A172 (cell line): Measurements from ENCODE around the gene ZC3H12A. TPM values are rescaled to one million over a fixed set of nuclear protein-coding genes. Genes with fewer than 3 reads are reported as not detected.
A peak's percentile ranks its signal among the peaks of the same experiment; 100 is the strongest.
"Not testable (repeated sequence)": the region's sequence is repeated elsewhere in the genome, so short reads cannot be mapped to it uniquely, and the experiment has no call there.

ENCODE experiments used
- DNase-seq: peaks from one replicate; pipeline ENCODE4 v3.0.0-alpha.2; 2015; ENCODE audit warnings: low spot score
- total RNA-seq: library from RNA; depleted of rRNA; stranded (reverse); fragments of >200 nt; shearing (Covaris generic); gene quantifications from 2 replicates; pipeline ENCODE4 v1.2.3, GENCODE V29; 2014; rRNA removed

Gene ZC3H12A
- total RNA-seq, 1 experiment from 2014 or later, result 5.8 TPM

DNA sequence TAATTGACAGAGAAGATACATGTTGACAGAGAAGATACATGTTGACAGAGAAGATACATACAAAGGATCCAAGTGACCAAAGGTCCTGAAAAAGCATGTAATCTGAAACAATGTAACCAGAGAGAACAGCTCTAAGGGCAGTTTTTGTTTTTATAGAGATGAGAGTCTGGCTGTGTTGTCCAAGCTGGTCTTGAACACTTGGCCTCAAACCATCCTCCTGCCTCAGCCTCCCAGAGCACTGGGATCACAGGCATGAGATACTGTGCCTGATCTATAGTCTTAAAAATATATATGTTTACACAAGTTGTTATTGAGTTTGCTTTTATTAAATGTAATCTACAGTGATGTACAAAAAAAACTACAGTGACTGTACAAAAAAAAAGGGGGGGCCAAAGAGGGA, 27.7 kb downstream of the ZC3H12A start:
- no peak for DNase-seq

DNA sequence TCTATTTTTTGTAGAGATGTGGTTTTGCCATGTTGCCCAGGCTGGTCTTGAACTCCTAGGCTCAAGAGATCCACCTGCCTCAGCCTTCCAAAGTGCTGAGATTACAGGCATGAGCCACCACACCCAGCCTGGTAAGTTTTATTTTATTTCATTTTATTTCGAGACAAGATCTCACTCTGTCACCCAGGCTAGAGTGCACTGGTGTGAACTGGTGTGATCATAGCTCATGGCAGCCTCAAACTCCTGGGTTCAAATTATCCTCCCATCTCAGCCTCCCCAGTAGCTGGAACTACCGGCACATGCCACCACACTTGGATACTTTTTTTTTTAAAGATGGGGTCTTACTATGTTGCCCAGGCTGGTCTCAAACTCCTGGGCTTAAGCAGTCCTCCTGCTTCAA, 28.4 kb downstream of the ZC3H12A start:
- DNase-seq, result not testable (repeated sequence)

DNA sequence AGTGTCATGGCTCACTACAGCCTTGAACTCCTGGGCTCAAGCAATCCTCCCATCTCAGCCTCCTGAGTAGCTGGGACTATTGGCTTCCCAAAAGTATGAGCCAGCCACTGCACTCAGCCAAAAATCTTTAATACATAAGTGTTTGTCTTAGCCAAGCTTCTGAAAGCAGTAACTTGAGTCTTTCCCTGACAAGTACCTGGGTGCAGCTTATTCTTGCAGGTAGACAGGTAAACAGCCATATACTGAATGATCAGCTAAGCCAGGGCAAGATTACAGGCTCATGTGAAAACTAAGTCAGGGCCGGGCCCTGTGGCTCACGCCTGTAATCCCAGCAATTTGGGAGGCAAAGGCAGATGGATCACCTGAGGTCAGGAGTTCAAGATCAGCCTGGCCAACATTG, 32.4 kb downstream of the ZC3H12A start:
- no peak for DNase-seq

DNA sequence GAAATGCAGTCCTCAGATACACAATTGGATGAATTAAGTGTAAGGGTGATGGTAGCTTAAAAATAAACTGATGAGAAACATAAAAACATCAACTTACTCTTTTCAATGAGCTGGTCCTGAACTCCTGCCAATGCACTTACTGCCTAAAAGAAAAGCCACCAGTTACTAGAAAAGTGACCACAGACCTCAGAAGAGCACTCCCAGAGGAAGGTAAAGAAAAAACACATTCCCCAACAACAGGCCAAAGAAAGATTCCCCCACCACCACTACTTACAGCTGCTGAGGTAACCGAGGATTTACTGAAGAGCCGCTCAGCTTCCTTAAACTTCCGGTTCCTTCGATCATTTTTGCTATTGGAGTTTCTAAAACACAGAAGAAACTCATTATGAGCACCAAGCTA, 34.8 kb downstream of the ZC3H12A start:
- DNase-seq, result peak; percentile 33

DNA sequence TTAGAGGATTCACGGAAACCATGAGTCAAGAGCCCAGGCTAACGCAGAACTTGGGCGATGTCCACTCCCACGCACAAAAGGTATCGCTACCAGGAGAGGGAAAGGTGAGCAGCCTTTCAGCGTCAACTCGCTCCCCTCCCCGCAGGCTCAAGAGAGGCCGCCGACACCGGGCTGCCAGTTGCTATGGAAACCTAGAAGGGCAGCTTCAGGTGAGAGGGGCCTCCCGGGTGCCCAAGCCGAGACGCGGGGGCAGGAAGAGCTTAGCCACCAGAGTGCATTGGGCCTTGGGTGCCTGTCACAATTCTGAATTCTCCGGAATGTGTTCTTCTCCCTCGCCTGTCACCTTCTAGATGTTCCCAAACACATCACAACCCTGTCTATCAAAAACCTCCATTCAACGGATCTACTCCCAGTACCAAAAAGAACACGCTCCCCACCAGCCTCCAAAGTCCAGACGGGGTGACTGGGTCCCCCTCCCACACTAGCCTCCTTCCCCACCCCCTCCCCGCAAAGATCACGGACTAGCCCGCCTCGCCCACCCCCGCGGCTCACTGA, 39.5 kb downstream of the ZC3H12A start:
- DNase-seq, result no peak

DNA sequence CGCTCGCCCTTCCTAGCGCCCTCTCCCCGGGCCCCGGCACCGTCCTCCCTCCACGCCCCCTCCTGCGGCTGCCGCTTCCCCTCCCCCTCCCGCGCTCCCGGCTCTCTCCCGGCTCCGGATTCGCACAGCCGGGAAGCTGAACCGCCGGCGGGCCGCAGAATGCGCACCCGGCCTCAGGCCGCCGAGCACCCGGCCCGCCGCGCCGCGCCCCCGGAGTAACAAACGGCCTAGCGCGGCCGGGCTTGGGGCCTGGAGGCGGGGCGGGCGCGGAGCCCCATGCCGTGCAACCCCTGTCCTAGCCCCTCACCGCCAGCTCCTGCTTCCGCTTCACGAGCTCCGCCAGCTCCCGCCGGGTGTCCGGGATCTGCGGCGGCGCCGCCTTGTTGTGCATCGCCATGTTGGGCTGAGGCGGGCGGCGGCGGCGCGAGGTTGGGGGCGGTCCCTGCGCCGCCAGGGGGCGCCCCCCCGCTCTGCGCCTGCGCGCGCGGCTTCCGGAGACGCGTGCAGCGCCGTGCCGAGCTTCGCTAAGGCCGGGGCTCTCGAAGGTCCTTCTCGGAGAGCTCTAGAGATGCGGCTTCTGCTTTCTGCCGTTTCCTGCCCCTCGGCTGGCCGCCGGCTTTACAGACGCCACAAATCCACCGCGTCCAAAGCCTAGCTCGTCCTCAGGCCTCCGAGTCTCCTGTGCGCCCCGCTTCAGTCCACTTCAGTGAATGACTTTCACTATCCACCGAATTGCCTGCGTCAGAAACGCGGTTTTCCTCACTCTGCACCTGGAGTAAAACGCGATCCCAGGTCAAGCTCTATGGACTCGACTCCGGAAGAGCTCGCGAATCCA, 40.2 kb downstream of the ZC3H12A start, which contains the start of gene MEAF6:
MEAF6 (minus strand) TSS at position 417 of the 835 bp plus-strand sequence; CDS start at position 397, 20 bp downstream.
- peak; percentile 50 for DNase-seq

DNA sequence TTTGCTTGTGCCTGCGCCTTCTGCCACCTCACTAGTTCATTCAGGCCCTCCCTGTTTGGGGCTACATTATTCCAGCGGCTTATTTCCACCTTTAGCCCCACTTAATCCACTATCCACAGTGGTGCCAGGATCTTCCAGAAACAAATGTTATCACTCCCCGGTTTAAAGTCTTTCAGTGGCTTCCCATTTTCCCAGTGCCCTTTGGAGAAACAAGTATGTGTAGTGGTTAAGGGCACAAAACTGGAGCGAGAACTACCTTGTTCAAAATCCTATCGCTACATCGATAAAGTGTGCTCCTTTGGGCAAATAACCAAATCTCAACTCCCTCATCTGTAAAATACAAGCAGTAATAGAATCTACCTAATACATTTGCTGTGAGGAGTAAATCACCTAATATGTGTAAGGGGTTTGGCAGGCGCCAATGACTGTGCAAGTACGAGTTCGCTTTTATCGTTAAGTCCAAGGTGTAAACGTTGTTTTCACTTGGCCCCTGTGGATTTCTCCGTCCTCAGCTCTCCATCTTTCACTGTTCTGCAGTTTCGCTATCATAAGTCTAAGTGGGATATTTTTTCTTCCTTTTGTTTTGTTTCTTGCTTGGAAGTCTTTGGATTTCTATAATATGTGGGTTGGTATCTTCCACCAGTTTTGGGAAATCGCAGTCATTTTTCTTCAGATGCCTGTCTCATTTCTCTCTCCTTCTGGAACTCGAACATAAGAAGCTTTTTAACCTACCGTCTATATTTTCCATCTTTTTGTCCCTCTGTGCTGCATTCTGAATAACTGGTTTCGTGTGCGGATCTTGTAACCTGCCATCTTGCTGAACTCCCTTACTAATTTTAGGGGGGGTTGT, 41.0 kb downstream of the ZC3H12A start:
- DNase-seq, result no peak

DNA sequence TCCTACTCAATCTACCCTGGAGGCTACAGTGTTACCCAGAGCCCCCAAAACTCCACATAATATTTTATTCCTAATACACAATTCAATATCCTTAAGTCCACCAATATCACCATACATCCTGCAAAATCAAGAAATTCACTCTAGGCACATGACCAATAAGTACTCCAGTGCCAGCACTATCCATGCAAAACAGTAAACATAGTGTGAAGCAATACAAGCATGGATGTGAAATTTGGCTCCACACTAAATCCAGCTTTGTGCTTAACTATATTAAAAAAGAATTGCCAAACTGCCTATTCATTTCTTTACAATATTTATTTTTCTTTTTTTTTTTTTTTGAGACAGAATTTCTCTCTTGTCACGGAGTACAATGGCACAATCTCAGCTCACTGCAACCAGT, 43.2 kb downstream of the ZC3H12A start:
- no peak for DNase-seq

DNA sequence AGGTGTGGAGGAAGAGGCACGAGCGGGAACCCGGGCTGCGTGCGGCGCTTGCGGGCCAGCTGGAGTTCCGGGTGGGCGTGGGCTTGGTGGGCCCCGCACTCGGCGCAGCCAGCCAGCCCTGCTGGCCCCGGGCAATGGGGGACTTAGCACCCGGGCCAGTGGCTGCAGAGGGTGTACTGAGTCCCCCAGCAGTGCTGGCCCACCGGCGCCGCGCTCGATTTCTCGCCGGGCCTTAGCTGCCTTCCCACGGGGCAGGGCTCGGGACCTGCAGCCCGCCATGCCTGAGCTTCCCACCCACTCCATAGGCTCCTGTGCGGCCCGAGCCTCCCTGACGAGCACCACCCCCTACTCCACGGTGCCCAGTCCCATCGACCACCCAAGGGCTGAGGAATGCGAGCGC, 43.9 kb downstream of the ZC3H12A start:
- DNase-seq, result not testable (repeated sequence)

DNA sequence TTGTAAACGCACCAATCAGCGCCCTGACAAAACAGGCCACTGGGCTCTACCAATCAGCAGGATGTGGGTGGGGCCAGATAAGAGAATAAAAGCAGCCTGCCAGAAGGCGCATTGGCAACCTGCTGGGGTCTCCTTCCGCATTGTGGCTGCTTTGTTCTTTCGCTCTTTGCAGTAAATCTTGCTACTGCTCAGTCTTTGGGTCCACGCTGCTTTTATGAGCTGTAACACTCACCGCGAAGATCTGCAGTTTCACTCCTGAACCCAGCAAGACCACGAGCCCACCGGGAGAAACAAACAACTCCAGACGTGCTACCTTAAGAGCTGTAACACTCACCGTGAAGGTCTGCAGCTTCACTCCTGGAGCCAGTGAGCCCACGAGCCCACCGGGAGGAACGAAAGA, 44.5 kb downstream of the ZC3H12A start:
- DNase-seq, result not testable (repeated sequence)

DNA sequence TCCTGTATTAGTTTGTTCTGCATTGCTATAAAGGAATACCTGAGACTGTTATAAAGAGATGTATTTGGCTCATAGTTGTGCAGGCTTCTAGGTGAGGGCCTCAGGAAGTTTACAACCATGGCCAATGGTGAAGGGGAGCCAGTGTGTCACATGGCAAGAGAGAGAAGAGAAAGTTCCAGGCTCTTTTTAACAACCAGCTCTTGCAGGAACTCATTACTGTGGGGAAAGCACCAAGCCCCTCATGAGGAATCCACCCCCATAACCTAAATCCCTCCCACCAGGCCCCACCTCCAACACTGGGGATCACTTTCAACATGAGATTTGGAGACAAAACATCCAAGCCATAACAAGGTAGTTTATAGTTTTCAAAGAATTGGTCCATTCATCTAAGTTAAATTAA, 45.2 kb downstream of the ZC3H12A start:
- no peak for DNase-seq

DNA sequence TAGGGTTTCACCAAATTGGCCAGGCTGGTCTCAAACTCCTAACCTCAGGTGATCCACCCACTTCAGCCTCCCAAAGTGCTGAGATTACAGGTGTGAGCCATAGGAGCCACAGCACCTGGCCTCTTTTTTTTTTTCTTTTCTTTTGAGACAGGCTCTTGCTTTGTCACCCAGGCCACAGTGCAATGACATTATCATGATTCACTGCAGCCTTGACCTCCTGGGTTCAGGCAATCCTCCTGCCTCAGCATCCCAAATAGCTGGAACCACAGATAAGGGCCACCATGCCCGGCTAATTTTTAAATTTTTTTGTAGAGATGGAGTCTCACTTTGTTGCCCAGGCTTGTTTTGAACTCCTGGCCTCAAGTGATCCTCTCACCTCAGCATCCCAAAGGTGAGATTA, 55.5 kb downstream of the ZC3H12A start:
- DNase-seq, result not testable (repeated sequence)

DNA sequence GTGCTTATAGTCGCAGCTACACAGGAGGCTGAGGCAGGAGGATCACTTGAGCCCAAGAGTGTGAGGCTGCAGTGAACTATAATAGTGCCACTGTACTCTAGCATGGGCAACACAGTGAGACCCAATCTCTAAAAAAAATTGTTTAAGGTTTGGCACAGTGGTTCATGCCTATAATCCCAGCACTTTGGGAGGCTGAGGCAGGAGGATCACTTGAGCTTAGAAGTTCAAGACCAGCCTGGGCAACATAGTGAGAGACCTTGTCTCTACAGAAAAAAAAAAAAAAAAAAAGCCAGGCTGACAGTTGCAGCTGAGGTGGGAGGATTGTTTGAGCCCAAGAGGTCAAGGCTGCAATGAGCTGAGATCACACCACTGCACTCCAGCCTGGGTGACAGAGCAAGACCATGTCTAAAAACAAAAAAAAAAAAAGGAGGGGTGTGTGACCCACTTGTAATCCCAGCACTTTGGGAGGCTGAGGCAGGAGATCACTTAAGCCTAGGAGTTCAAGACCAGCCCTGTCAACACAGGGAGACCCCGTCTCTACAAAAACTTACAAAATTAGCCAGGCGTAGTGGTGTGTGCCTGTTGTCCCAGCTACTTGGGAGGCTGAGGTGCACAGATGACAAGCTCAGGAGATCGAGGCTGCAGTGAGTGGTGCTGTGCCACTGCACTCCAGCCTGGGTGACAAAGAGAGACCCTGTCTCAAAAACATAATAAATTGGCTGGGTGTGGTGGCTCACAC, 58.2 kb downstream of the ZC3H12A start:
- DNase-seq, result not testable (repeated sequence)

DNA sequence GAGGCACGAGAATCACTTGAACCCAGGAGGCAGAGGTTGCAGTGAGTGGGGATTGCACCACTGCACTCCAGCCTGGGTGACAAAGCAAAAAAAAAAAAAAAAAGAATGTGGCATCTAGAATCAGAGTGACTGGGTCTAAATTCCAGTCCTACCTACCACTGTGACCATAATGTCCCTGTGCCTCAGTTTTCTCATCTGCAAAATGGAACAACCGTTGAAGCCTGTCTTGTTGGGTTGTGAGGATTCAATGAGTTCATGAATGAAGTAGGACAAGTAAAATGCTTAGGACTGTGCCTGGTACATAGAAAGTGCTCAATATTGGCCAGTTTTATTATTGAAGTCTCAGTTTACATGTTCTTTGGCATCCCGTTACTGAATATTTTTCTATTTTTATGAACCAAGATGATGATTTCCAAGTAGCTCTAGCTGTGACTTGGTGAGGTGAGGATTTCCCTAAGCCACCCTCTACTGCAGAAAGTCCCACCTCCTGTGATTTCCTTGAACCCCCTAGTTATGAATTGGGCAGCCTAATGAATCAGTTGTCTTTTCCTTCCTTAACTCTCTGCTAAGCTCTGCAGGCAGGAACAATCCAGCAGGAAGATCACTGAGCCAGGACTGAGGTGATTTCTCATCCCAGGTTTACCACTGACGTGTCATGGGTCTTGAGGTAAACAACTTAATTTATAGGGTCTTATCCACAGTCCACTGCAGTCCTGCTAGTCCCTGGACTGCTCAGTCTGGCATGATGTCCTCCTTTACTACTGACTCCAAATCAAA, 59.1 kb downstream of the ZC3H12A start:
- DNase-seq, result no peak

Other genes with a start within 250 kb of the ZC3H12A start
- gene MEAF6, start 40.2 kb downstream of the ZC3H12A start, total RNA-seq, result 68.5 and 83.0 TPM in 2 replicates
- 5.1 and 5.3 TPM in 2 replicates for gene SNIP1, start 79.7 kb downstream of the ZC3H12A start, total RNA-seq
- not detected in 2 replicates for gene DNALI1, start 82.4 kb downstream of the ZC3H12A start, total RNA-seq
- gene GNL2, start 121.4 kb downstream of the ZC3H12A start, total RNA-seq, result 31.7 and 39.7 TPM in 2 replicates
- 0.22 TPM in 1 of 2 replicates, not detected in the other for gene RSPO1, start 160.3 kb downstream of the ZC3H12A start, total RNA-seq
- 16.0 and 22.5 TPM in 2 replicates for gene CDCA8, start 217.9 kb downstream of the ZC3H12A start, total RNA-seq